MM.1S (cell line): ENCODE results near the gene FLT1.

Experiments
- DNase-seq: peaks from one replicate; pipeline ENCODE4 v3.0.0-alpha.2; 2015
- H2AFZ ChIP-seq: fragments of 300-600 bp; sonication (generic); 2 replicates; pipeline ENCODE4 v1.6.0; 2016; ENCODE audit warnings: antibody characterized with exemption, low read length
- H3F3A ChIP-seq: fragments of 300-600 bp; sonication (generic); 2 replicates; pipeline ENCODE4 v1.6.1; 2016; ENCODE audit warnings: mild to moderate bottlenecking, antibody characterized with exemption, low read length, moderate library complexity, mixed read lengths; ENCODE audit not compliant: insufficient read depth
- H3K27ac ChIP-seq: fragments of 300-600 bp; sonication (generic); 2 replicates; pipeline ENCODE4 v1.5.1; 2016; ENCODE audit warnings: mild to moderate bottlenecking, low read length
- H3K27me3 ChIP-seq: fragments of 300-600 bp; sonication (generic); replicated peaks from 2 replicates; pipeline ENCODE4 v1.6.0; 2016; ENCODE audit warnings: low read length; ENCODE audit not compliant: insufficient read depth
- H3K36me3 ChIP-seq: fragments of 300-600 bp; sonication (generic); replicated peaks from 2 replicates; pipeline ENCODE4 v1.6.1; 2016; ENCODE audit warnings: mild to moderate bottlenecking, low read length, mixed read lengths; ENCODE audit not compliant: insufficient read depth
- H3K4me1 ChIP-seq: fragments of 300-600 bp; sonication (generic); 2 replicates; pipeline ENCODE4 v1.6.1; 2016; ENCODE audit warnings: low read length, mixed read lengths
- H3K4me2 ChIP-seq: fragments of 300-600 bp; sonication (generic); 2 replicates; pipeline ENCODE4 v1.6.0; 2016; ENCODE audit warnings: low read depth, low read length
- H3K4me3 ChIP-seq: fragments of 300-600 bp; sonication (generic); 2 replicates; pipeline ENCODE4 v1.5.1; 2016; ENCODE audit warnings: low read length, mixed read lengths
- H3K79me2 ChIP-seq: fragments of 300-600 bp; sonication (generic); 2 replicates; pipeline ENCODE4 v1.6.1; 2016; ENCODE audit warnings: mixed run types, low read length, mixed read lengths
- H3K9ac ChIP-seq: fragments of 300-600 bp; sonication (generic); 2 replicates; pipeline ENCODE4 v1.6.1; 2016; ENCODE audit warnings: low read length, mixed read lengths
- H3K9me2 ChIP-seq: fragments of 300-600 bp; sonication (generic); replicated peaks from 2 replicates; pipeline ENCODE4 v1.6.1; 2016; ENCODE audit warnings: mild to moderate bottlenecking, low read length, mixed read lengths; ENCODE audit not compliant: insufficient read depth
- H3K9me3 ChIP-seq: fragments of 300-600 bp; sonication (generic); replicated peaks from 2 replicates; pipeline ENCODE4 v1.6.1; 2016; ENCODE audit warnings: mild to moderate bottlenecking, low read length, mixed read lengths; ENCODE audit not compliant: insufficient read depth
- H4K20me1 ChIP-seq: fragments of 300-600 bp; sonication (generic); 2 replicates; pipeline ENCODE4 v1.6.1; 2016; ENCODE audit warnings: mild to moderate bottlenecking, low read length, moderate library complexity, mixed read lengths; ENCODE audit not compliant: insufficient read depth
- CTCF ChIP-seq: fragments of 300-600 bp; sonication (generic); IDR thresholded peaks from 2 replicates; pipeline ENCODE4 v1.5.1; 2016; ENCODE audit warnings: antibody characterized with exemption, low read length, mixed read lengths
- EZH2 ChIP-seq: fragments of 300-600 bp; sonication (generic); optimal IDR thresholded peaks from 2 replicates; pipeline ENCODE3; 2017; ENCODE audit warnings: low read depth, mild to moderate bottlenecking, antibody characterized with exemption, low read length, mixed read lengths
- EZH2phosphoT487 ChIP-seq: fragments of 300-600 bp; sonication (generic); IDR thresholded peaks from 2 replicates; pipeline ENCODE4 v1.6.1; 2018; ENCODE audit warnings: antibody characterized with exemption, low read length

The FLT1 gene

DNA sequence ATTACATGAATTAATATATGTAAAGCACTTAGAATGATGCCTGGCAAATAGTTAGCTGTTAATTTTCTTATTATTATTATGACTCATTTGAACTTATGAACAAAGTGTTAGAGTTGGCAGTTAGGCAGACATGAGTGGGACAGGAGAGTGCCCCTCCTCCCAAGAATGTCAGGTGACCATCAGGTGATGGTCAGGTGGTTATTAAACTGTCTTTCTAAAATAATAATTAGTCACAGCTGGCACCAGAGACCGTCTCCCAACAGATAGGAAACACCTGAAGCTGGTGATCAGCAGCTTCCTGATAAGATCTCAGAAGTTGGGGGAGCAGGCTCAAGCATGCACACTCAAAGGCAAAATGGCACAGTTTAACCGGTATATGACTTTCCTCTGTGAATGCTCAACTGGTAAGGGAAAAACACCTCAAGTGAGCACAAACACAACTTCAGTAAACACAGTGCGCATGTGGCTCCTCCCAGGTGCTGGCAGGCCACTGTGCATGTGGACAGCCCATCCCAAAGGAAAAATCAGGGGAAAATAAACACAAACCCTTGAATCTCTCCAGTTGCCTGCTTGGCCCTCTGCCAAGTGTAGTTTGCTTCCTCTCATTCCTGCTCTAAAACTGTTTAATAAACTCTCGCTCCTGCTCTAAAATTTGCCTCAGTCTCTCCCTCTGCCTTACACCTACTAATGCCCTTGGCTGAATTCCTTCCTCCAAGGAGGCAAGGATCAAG lies 54.0 kb downstream of the FLT1 start:
- no peaks in the 10 kb centered on the region for H3K9me2 ChIP-seq
- H3K4me1 ChIP-seq: no peaks in the 10 kb centered on the region
- H3K36me3 ChIP-seq: no peaks in the 10 kb centered on the region
- no peaks in the 10 kb centered on the region for H3K79me2 ChIP-seq
- H3K4me2 ChIP-seq: no peak overlapping the region
- no peak overlapping the region for H3K9ac ChIP-seq
- no peaks in the 10 kb centered on the region for H3K9me3 ChIP-seq
- H3K4me3 ChIP-seq: no peak overlapping the region
- TF ChIP-seq CTCF (no peak), EZH2 (no peak), EZH2phosphoT487 (no peak)
- no peak overlapping the region for H2AFZ ChIP-seq
- peak; percentile 9 for DNase-seq
- no peaks in the 10 kb centered on the region for H4K20me1 ChIP-seq
- no peaks in the 10 kb centered on the region for H3K27me3 ChIP-seq
- H3F3A ChIP-seq: no peaks in the 10 kb centered on the region
- no peak overlapping the region for H3K27ac ChIP-seq

GRCh38 chr13:28438598-28439334 lies 56.2 kb downstream of the FLT1 start:
- Histone ChIP-seq H3K9me2 (no peaks in the 10 kb centered on the region), H3F3A (no peaks in the 10 kb centered on the region), H3K4me1 (no peaks in the 10 kb centered on the region), H3K9ac (no peak overlapping the region), H4K20me1 (no peaks in the 10 kb centered on the region), H3K9me3 (no peaks in the 10 kb centered on the region), H2AFZ (no peak overlapping the region), H3K36me3 (no peaks in the 10 kb centered on the region), H3K27ac (no peak overlapping the region), H3K4me3 (no peak overlapping the region), H3K4me2 (no peak overlapping the region), H3K27me3 (no peaks in the 10 kb centered on the region), H3K79me2 (no peaks in the 10 kb centered on the region)
- TF ChIP-seq CTCF: no peak
- TF ChIP-seq EZH2: no peak
- TF ChIP-seq EZH2phosphoT487: no peak
- DNase-seq: no peak

DNA sequence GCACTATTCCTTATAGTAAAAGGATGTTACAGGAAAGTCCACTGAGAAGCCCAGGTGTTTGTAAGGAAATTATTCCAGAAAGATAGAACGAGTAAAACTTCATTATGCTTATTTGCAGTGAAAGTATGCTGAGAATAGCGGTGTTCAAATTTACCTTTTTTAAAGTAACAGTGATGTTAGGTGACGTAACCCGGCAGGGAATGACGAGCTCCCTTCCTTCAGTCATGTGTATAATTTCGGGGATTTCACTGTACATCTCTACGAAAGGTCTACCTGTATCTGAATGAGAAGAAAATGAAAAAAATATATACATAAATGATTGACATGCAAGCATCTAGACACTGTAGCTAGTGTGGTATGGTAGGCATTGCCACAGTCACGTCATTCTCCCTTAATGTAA lies 56.9 kb downstream of the FLT1 start:
- H3K27ac ChIP-seq: no peak overlapping the region
- H3K36me3 ChIP-seq: no peaks in the 10 kb centered on the region
- no peaks in the 10 kb centered on the region for H3K27me3 ChIP-seq
- no peak overlapping the region for H3K4me2 ChIP-seq
- H4K20me1 ChIP-seq: no peaks in the 10 kb centered on the region
- no peak overlapping the region for H2AFZ ChIP-seq
- TF ChIP-seq CTCF (no peak), EZH2 (no peak), EZH2phosphoT487 (no peak)
- no peaks in the 10 kb centered on the region for H3K9me3 ChIP-seq
- H3K79me2 ChIP-seq: no peaks in the 10 kb centered on the region
- H3K4me3 ChIP-seq: no peak overlapping the region
- no peaks in the 10 kb centered on the region for H3K4me1 ChIP-seq
- H3F3A ChIP-seq: no peaks in the 10 kb centered on the region
- no peak for DNase-seq
- no peak overlapping the region for H3K9ac ChIP-seq
- no peaks in the 10 kb centered on the region for H3K9me2 ChIP-seq
